ENCODE results near the gene MYO18A.

Gene MYO18A

DNA sequence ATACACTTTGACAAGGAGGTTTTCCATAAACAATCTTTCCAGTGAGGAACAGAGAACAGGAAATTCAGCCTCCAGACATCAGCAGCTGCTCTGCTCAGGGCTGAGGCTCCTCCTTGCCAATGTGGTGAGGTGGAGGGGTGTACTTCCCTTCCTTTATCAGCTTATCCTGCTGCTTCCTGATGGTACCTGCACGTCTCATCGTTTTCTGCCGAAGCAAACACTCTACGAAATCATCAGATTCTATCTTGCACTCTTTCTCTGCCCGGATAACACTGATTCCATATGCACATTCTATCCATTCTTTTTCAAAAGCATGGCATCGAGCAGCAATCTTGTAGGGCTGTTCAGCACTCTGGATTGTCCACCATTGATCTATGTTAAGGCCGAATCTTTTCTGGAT lies 159.0 kb downstream of the MYO18A start:
- no peaks in the 10 kb centered on the region for H3K36me3 ChIP-seq (ENCODE audit: insufficient read depth, low read length)
- no peak overlapping the region for H3K9ac ChIP-seq (ENCODE audit: low read depth, low read length)
- H3K27me3 ChIP-seq (ENCODE audit: control insufficient read depth, insufficient read depth, low read length), result peaks cover 95% of the 10 kb centered on the region
- H3K4me2 ChIP-seq (ENCODE audit: low read length), result no peak overlapping the region
- no peak overlapping the region for H3K4me3 ChIP-seq (ENCODE audit: low read length)
- no peaks in the 10 kb centered on the region for H3K9me3 ChIP-seq (replicated peaks; ENCODE audit: low read length)
- no peaks in the 10 kb centered on the region for H3K4me1 ChIP-seq (ENCODE audit: control insufficient read depth, insufficient read depth, low read length)

All from skeletal muscle satellite cell (primary cell).